Prostate gland (tissue), 2 donors: ENCODE measurements around the gene OLFML1. TPM values are rescaled to one million over a fixed set of nuclear protein-coding genes. Genes with fewer than 3 reads are reported as not detected.

Experiments used
- DNase-seq: peaks from one replicate; pipeline ENCODE4 v3.0.0-alpha.2; 2019; ENCODE audit warnings: low spot score
- H3K27ac ChIP-seq, 2 donors: fragments of 200-600 bp; sonication (generic); 2 replicates each; pipeline ENCODE4 v1.5.1; 2017 to 2019
- H3K27me3 ChIP-seq: fragments of 200-600 bp; sonication (generic); replicated peaks from 2 replicates; pipeline ENCODE4 v1.5.1; 2019; ENCODE audit not compliant: insufficient read depth
- H3K36me3 ChIP-seq, 2 donors: fragments of 200-600 bp; sonication (generic); 1 replicate in 1 of 2; 2 replicates in 1 of 2; pipeline versions ENCODE4 v1.5.1 to v1.8.1; 2017 to 2019
- H3K4me1 ChIP-seq: fragments of 200-600 bp; sonication (generic); replicated peaks from 2 replicates; pipeline ENCODE4 v1.5.1; 2019
- H3K4me3 ChIP-seq, 2 donors: fragments of 200-600 bp; sonication (generic); 2 replicates each; pipeline ENCODE4 v1.5.1; 2017 to 2019
- H3K9me3 ChIP-seq: fragments of 200-600 bp; sonication (generic); 2 replicates; pipeline ENCODE4 v1.5.1; 2017
- CTCF ChIP-seq, 4 experiments: fragments of 200-600 bp in 2 of 4; fragments of 450-650 bp in 2 of 4; sonication (generic) in 2 of 4; IDR thresholded peaks; 1 replicate in 3 of 4; 2 replicates in 1 of 4; pipeline ENCODE4 v1.5.1; 2016 to 2019; ENCODE audit warnings: antibody characterized with exemption in 4 of 4, mild to moderate bottlenecking in 2 of 4, moderate library complexity in 2 of 4
- POLR2A ChIP-seq: fragments of 450-650 bp; IDR thresholded peaks from one replicate; pipeline ENCODE4 v1.6.1; 2016; ENCODE audit warnings: antibody characterized with exemption, mild to moderate bottlenecking
- POLR2AphosphoS5 ChIP-seq: sonication (generic); formaldehyde crosslinking; IDR thresholded peaks from one replicate; pipeline ENCODE4 v1.6.1; 2017; ENCODE audit warnings: antibody characterized with exemption
- WGBS: methylation state at CpG from one replicate; pipeline ENCODE4 v1.1.5; 2018; 5-methylcytosine and 5-hydroxymethylcytosine counted together
- intact Hi-C: fragments of 100-400 bp; cut with DNase I; formaldehyde crosslinking; loops from one replicate; pipeline ENCODE4 v1.14.2; 2022
- total RNA-seq, 2 donors: library from RNA; depleted of rRNA; stranded (reverse); fragments of >200 nt; gene quantifications; one replicate each; pipeline ENCODE4 v1.1.0, GENCODE V29; 2016

Gene OLFML1
- total RNA-seq, 2 donors from 2014 or later: 3.5 to 4.4 TPM

- Histone ChIP-seq H3K27ac (no peak overlapping the region), H3K4me3 (no peak overlapping the region), H3K9me3 (no peaks in the 10 kb centered on the region), H3K27me3 (no peaks in the 10 kb centered on the region), H3K4me1 (peaks cover 3% of the 10 kb centered on the region), H3K36me3 (no peaks in the 10 kb centered on the region)
- intact Hi-C loops: no loop called here
- DNase-seq: no peak
- WGBS: 34% methylated on average over 3 of the region's 3 CpGs
- no peak for TF ChIP-seq CTCF (IDR thresholded peaks at IDR 0.05)
- no peak for TF ChIP-seq POLR2A
- no peak for TF ChIP-seq POLR2AphosphoS5
These were observed 661 bp upstream of the OLFML1 start for GRCh38 chr11:7484645-7485044.

GRCh38 chr11:7486098-7486780, 933 bp downstream of the OLFML1 start:
- Histone ChIP-seq H3K27me3 (no peaks in the 10 kb centered on the region), H3K36me3 (no peaks in the 10 kb centered on the region), H3K9me3 (no peaks in the 10 kb centered on the region), H3K4me3 (peak overlapping the region in 1 of 2 donors; percentile 17), H3K27ac (no peak overlapping the region), H3K4me1 (peaks cover 3% of the 10 kb centered on the region)
- no peak for TF ChIP-seq CTCF (IDR thresholded peaks at IDR 0.05)
- no peak for TF ChIP-seq POLR2AphosphoS5
- TF ChIP-seq POLR2A: no peak
- WGBS: 51% methylated on average over 2 of the region's 2 CpGs
- no peak for DNase-seq
- intact Hi-C loops: no loop called here

GRCh38 chr11:7486781-7487140, 1.5 kb downstream of the OLFML1 start:
- DNase-seq: no peak
- Histone ChIP-seq H3K4me3 (peak overlapping the region in 1 of 2 donors; percentile 2), H3K36me3 (no peaks in the 10 kb centered on the region), H3K27me3 (no peaks in the 10 kb centered on the region), H3K9me3 (no peaks in the 10 kb centered on the region), H3K4me1 (peaks cover 3% of the 10 kb centered on the region), H3K27ac (no peak overlapping the region)
- WGBS: 29% methylated on average over 6 of the region's 6 CpGs
- TF ChIP-seq POLR2AphosphoS5 (no peak), POLR2A (no peak), CTCF (IDR thresholded peaks at IDR 0.05) (no peak)
- intact Hi-C loops: no loop called here

GRCh38 chr11:7487360-7487759, 2.1 kb downstream of the OLFML1 start:
- no peak for TF ChIP-seq CTCF (IDR thresholded peaks at IDR 0.05)
- Histone ChIP-seq H3K4me3 (peak overlapping the region in 1 of 2 donors; percentile 2), H3K36me3 (no peaks in the 10 kb centered on the region), H3K27me3 (no peaks in the 10 kb centered on the region), H3K4me1 (peaks cover 3% of the 10 kb centered on the region), H3K9me3 (no peaks in the 10 kb centered on the region), H3K27ac (no peak overlapping the region)
- DNase-seq: no peak
- 48% methylated on average over 2 of the region's 2 CpGs for WGBS
- intact Hi-C loops: no loop called here

GRCh38 chr11:7488681-7489080, 3.4 kb downstream of the OLFML1 start:
- no peak overlapping the region for H3K4me3 ChIP-seq
- H3K9me3 ChIP-seq: no peaks in the 10 kb centered on the region
- peaks cover 6% of the 10 kb centered on the region for H3K4me1 ChIP-seq
- TF ChIP-seq CTCF (IDR thresholded peaks at IDR 0.05): no peak
- TF ChIP-seq POLR2AphosphoS5: no peak
- TF ChIP-seq POLR2A: no peak
- intact Hi-C loops: no loop called here
- no peak overlapping the region for H3K27ac ChIP-seq
- no peaks in the 10 kb centered on the region for H3K27me3 ChIP-seq
- no peaks in the 10 kb centered on the region for H3K36me3 ChIP-seq
- WGBS: 39% methylated on average over 1 of the region's 1 CpG
- DNase-seq: no peak
